22Rv1 (cell line): ENCODE data around the gene NOVA2.

Source experiments
- ZFX ChIP-seq: fragments of 450-650 bp; IDR thresholded peaks from 2 replicates; pipeline ENCODE4 v1.6.1; 2017; ENCODE audit warnings: antibody characterized with exemption, borderline replicate concordance
- TF ChIP-seq, protein P1 (sequence below): fragments of 450-650 bp; IDR thresholded peaks from 2 replicates; pipeline ENCODE4 v1.5.1; 2017; ENCODE audit warnings: mild to moderate bottlenecking

DNA sequence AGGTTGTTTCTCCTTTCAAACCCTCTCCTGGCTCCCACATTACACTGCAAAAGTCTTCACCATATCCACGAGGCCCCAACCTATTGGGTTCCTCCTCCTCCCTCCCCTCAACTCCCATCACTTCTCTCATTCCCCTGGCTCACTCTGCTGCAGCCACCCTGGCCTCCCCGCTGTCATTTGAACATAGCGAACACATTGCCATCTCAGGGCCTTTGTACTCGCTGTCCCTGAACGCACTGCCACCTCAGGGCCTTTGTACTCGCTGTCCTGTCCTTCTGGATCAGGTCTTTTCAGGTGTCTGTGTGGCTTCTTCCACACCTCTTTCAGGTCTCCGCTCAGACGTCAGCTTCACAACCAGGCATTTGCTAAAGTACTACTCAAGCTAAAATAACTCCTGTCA lies 23.3 kb upstream of the NOVA2 start:
- TF ChIP-seq, protein P1, sequence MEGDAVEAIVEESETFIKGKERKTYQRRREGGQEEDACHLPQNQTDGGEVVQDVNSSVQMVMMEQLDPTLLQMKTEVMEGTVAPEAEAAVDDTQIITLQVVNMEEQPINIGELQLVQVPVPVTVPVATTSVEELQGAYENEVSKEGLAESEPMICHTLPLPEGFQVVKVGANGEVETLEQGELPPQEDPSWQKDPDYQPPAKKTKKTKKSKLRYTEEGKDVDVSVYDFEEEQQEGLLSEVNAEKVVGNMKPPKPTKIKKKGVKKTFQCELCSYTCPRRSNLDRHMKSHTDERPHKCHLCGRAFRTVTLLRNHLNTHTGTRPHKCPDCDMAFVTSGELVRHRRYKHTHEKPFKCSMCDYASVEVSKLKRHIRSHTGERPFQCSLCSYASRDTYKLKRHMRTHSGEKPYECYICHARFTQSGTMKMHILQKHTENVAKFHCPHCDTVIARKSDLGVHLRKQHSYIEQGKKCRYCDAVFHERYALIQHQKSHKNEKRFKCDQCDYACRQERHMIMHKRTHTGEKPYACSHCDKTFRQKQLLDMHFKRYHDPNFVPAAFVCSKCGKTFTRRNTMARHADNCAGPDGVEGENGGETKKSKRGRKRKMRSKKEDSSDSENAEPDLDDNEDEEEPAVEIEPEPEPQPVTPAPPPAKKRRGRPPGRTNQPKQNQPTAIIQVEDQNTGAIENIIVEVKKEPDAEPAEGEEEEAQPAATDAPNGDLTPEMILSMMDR: no peak
- no peak for TF ChIP-seq ZFX
